K562 (cell line): Measurements from ENCODE around the gene APOL3.

Source experiments
- CEBPB ChIP-seq: fragments of 450-650 bp; IDR thresholded peaks from 2 replicates; pipeline ENCODE4 v1.6.1; 2016; ENCODE audit warnings: missing genetic modification characterization, missing compliant biosample characterization
- FOS ChIP-seq: IDR thresholded peaks from 3 replicates; pipeline ENCODE4 v1.6.1; 2011; ENCODE audit not compliant: insufficient read length; ENCODE audit errors: extremely low read depth
- FOSL1 ChIP-seq: fragments of 200-800 bp; sonication (Bioruptor generic); conservative IDR thresholded peaks from 2 replicates; pipeline ENCODE4 v1.6.1; 2016; ENCODE audit warnings: missing genetic modification characterization, missing compliant biosample characterization
- MAFK ChIP-seq: IDR thresholded peaks from 2 replicates; pipeline ENCODE4 v1.6.1; 2011; ENCODE audit warnings: low read length, improper control_type of control experiment
- POLR2AphosphoS5 ChIP-seq: IDR thresholded peaks from 2 replicates; pipeline ENCODE4 v1.6.1; 2011; ENCODE audit warnings: mild to moderate bottlenecking, low read depth, low read length, moderate library complexity; ENCODE audit not compliant: control insufficient read depth, insufficient read depth
- TCF3 ChIP-seq: sonication (generic); formaldehyde crosslinking; IDR thresholded peaks from 2 replicates; pipeline ENCODE4 v1.4.0; 2020; ENCODE audit warnings: mild to moderate bottlenecking, missing genetic modification reagents
- ZFX ChIP-seq: sonication (generic); formaldehyde crosslinking; IDR thresholded peaks from 2 replicates; pipeline ENCODE4 v1.8.0; 2022; ENCODE audit warnings: mild to moderate bottlenecking, missing genetic modification reagents, moderate library complexity
- ZNF830 ChIP-seq: fragments of 250-450 bp; sonication (Bioruptor Pico); IDR thresholded peaks from 2 replicates; pipeline ENCODE4 v1.5.0; 2021; ENCODE audit warnings: mild to moderate bottlenecking
- TF ChIP-seq, protein P1 (sequence below), 3 experiments: fragments of 200-800 bp in 1 of 3; fragments of 250-450 bp in 1 of 3; fragments of 450-650 bp in 1 of 3; sonication (Bioruptor Pico) in 1 of 3; sonication (Bioruptor generic) in 1 of 3; formaldehyde crosslinking in 1 of 3; IDR thresholded peaks; 2 replicates each; pipeline versions ENCODE4 v1.6.1 to v1.8.0; 2016 to 2022; ENCODE audit warnings: mild to moderate bottlenecking in 2 of 3, missing genetic modification characterization in 2 of 3, missing compliant biosample characterization in 1 of 3, moderate library complexity in 1 of 3

GRCh38 chr22:36183446-36183845 lies 22.9 kb upstream of the APOL3 start:
- TF ChIP-seq FOS (no peak), POLR2AphosphoS5 (no peak), FOSL1 (no peak), TCF3 (CRISPR knock-in tag) (no peak), ZFX (no peak), ZNF830 (no peak), CEBPB (tag) (no peak), MAFK (no peak)
- TF ChIP-seq, protein P1, sequence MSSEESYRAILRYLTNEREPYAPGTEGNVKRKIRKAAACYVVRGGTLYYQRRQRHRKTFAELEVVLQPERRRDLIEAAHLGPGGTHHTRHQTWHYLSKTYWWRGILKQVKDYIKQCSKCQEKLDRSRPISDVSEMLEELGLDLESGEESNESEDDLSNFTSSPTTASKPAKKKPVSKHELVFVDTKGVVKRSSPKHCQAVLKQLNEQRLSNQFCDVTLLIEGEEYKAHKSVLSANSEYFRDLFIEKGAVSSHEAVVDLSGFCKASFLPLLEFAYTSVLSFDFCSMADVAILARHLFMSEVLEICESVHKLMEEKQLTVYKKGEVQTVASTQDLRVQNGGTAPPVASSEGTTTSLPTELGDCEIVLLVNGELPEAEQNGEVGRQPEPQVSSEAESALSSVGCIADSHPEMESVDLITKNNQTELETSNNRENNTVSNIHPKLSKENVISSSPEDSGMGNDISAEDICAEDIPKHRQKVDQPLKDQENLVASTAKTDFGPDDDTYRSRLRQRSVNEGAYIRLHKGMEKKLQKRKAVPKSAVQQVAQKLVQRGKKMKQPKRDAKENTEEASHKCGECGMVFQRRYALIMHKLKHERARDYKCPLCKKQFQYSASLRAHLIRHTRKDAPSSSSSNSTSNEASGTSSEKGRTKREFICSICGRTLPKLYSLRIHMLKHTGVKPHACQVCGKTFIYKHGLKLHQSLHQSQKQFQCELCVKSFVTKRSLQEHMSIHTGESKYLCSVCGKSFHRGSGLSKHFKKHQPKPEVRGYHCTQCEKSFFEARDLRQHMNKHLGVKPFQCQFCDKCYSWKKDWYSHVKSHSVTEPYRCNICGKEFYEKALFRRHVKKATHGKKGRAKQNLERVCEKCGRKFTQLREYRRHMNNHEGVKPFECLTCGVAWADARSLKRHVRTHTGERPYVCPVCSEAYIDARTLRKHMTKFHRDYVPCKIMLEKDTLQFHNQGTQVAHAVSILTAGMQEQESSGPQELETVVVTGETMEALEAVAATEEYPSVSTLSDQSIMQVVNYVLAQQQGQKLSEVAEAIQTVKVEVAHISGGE (CRISPR knock-in tag; IDR thresholded peaks at IDR 0.05), result no peak
